ENCODE measurements around the gene CRYGN. TPM values are rescaled to one million over a fixed set of nuclear protein-coding genes. Genes with fewer than 3 reads are reported as not detected.

The CRYGN gene
- total RNA-seq, 1 donor from 2014 or later: not detected

DNA sequence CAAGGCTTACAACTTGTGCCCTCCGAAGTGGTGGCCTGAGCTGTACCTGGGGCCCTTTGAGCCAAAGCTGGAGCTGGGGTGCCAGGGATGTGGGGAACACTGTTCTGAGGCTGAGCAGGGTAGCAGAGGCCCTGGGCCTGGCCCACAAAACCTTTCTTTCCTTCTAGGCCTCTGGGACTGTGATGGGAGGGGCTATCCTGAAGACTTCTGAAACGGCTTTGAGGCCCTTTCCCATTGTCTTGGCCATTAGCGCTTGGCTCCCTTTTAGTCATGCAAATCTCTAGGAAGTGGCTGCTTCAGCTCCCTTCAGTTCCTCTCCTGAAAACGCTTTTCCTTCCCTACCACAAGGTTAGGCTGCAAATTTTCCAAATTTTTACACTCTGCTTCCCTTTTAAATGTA, 16.8 kb upstream of the CRYGN start:
- no peak overlapping the region for H3K27ac ChIP-seq
- H3K4me3 ChIP-seq: no peak overlapping the region
- TF ChIP-seq POLR2A (IDR thresholded peaks at IDR 0.05) (no peak), POLR2AphosphoS5 (IDR thresholded peaks at IDR 0.05; ENCODE audit: insufficient read depth in 1 of 2, low read depth in 1 of 2) (no peak)
- TF ChIP-seq, protein P1, sequence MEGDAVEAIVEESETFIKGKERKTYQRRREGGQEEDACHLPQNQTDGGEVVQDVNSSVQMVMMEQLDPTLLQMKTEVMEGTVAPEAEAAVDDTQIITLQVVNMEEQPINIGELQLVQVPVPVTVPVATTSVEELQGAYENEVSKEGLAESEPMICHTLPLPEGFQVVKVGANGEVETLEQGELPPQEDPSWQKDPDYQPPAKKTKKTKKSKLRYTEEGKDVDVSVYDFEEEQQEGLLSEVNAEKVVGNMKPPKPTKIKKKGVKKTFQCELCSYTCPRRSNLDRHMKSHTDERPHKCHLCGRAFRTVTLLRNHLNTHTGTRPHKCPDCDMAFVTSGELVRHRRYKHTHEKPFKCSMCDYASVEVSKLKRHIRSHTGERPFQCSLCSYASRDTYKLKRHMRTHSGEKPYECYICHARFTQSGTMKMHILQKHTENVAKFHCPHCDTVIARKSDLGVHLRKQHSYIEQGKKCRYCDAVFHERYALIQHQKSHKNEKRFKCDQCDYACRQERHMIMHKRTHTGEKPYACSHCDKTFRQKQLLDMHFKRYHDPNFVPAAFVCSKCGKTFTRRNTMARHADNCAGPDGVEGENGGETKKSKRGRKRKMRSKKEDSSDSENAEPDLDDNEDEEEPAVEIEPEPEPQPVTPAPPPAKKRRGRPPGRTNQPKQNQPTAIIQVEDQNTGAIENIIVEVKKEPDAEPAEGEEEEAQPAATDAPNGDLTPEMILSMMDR (IDR thresholded peaks at IDR 0.05): no peak
- no peaks in the 10 kb centered on the region for H3K36me3 ChIP-seq
- no peaks in the 10 kb centered on the region for H3K9me3 ChIP-seq
- no peak for DNase-seq (ENCODE audit: extremely low spot score in 2 of 2)
- intact Hi-C loops (cut with DNase I): no loop called here
- H3K4me1 ChIP-seq: peaks cover 27% of the 10 kb centered on the region
- H3K27me3 ChIP-seq: no peaks in the 10 kb centered on the region

DNA sequence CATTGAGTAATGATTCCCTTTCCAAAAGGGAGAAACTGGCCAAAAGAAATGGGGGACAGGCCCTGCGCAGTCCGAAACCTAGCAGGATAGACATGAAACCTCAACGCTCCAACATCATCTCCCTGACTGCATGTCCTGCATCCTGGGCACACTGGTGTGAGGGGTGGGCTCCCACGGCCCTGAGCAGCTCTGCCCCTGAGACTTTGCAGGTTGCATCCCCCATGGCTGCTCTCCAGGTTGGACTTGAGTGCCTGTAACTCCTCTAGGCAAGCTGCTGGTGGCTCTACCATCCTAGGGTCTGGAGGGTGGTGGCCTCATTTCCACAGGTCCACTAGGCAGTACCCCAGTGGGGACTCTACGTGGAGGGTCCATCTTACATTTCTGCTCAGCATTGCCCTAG, 16.3 kb upstream of the CRYGN start:
- no peaks in the 10 kb centered on the region for H3K27me3 ChIP-seq
- H3K36me3 ChIP-seq: no peaks in the 10 kb centered on the region
- no peak overlapping the region for H3K4me3 ChIP-seq
- H3K27ac ChIP-seq: no peak overlapping the region
- TF ChIP-seq, protein P1 (IDR thresholded peaks at IDR 0.05): no peak
- TF ChIP-seq POLR2A (IDR thresholded peaks at IDR 0.05) (no peak), POLR2AphosphoS5 (IDR thresholded peaks at IDR 0.05; ENCODE audit: insufficient read depth in 1 of 2, low read depth in 1 of 2) (no peak)
- intact Hi-C loops (cut with DNase I): no loop called here
- no peaks in the 10 kb centered on the region for H3K9me3 ChIP-seq
- no peak for DNase-seq (ENCODE audit: extremely low spot score in 2 of 2)
- peaks cover 24% of the 10 kb centered on the region for H3K4me1 ChIP-seq

DNA sequence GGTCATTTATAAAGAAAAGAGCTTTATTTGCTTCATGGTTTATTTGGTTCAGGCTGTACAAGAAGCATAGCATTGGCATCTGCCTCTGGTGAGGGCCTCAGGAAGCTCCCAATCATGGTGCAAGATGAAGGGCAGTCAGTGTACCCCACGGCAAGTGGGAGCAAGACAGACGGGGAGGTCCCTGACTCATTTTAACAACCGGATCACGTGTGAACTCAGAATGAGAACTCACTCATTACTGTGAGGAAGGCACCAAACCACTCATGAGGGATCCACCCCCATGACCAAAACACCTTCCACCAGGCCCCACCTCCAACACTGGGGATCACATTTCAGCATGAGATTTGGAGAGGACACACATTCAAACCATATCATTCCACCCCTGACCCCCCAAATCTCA, 15.7 kb upstream of the CRYGN start:
- intact Hi-C loops (cut with DNase I): no loop called here
- DNase-seq (ENCODE audit: extremely low spot score in 2 of 2): peak in 1 of 2 donors; percentile 76
- H3K27ac ChIP-seq: no peak overlapping the region
- no peaks in the 10 kb centered on the region for H3K27me3 ChIP-seq
- no peaks in the 10 kb centered on the region for H3K9me3 ChIP-seq
- H3K4me1 ChIP-seq: peaks cover 18% of the 10 kb centered on the region
- no peak for TF ChIP-seq POLR2A (IDR thresholded peaks at IDR 0.05)
- no peak for TF ChIP-seq POLR2AphosphoS5 (IDR thresholded peaks at IDR 0.05; ENCODE audit: insufficient read depth in 1 of 2, low read depth in 1 of 2)
- TF ChIP-seq, protein P1 (IDR thresholded peaks at IDR 0.05): no peak
- no peak overlapping the region for H3K4me3 ChIP-seq
- H3K36me3 ChIP-seq: no peaks in the 10 kb centered on the region

DNA sequence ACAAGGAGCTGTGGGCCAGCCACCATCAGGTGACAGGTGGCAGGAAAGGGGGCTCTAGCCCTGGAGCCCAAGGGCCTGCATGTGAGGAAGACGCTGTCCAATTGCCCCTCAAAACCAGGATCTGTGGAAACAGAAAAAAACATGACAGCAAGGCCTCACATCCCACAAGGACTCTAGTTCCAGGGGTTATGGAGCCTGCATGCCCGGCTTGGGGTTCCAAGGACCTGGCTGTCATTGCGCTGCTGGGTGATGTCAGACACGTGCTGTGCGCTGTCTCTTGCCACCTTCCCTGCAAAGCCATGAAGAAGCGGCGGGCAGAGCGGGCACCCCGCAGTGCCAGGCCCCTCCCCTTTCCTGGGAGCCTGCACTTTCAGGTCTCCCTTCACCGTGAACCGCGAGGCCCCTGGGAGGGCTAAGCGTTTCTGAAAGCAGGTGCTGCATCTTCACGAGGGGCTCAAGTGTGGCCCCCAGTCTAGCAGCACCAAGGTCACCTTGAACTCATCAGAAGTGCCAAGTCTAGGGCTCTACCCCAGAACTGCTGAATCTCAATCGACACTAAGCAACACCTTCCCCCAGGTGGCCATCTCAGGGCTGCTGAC, 15.1 kb upstream of the CRYGN start:
- Histone ChIP-seq H3K9me3 (no peaks in the 10 kb centered on the region), H3K4me3 (no peak overlapping the region), H3K4me1 (peaks cover 11% of the 10 kb centered on the region), H3K36me3 (no peaks in the 10 kb centered on the region), H3K27ac (no peak overlapping the region), H3K27me3 (no peaks in the 10 kb centered on the region)
- peak in 1 of 2 donors; percentile 88 for DNase-seq (ENCODE audit: extremely low spot score in 2 of 2)
- TF ChIP-seq POLR2A (IDR thresholded peaks at IDR 0.05): no peak
- TF ChIP-seq, protein P1 (IDR thresholded peaks at IDR 0.05): no peak
- intact Hi-C loops (cut with DNase I): no loop called here

DNA sequence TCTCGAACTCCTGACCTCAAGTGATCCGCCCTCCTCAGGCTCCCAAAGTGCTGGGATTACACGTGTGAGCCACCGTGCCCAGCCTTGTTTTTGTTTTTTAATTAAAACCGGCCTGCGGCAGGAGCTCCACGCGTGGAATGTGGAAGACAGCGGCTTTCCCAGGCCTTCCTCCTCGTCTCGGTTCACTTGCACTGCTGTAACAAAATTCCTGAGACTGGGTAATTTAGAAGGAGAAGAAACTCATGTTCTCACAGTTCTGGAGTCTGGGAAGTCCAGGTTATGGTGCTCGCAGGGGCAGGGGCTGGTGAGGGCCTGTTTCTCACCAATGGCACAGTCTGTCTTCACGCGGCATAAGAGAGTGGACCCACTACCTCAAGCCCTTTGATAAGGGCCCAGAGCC, 14.4 kb upstream of the CRYGN start:
- Histone ChIP-seq H3K9me3 (no peaks in the 10 kb centered on the region), H3K4me3 (no peak overlapping the region), H3K4me1 (peaks cover 4% of the 10 kb centered on the region), H3K27ac (no peak overlapping the region), H3K36me3 (no peaks in the 10 kb centered on the region), H3K27me3 (no peaks in the 10 kb centered on the region)
- no peak for DNase-seq (ENCODE audit: extremely low spot score in 2 of 2)
- intact Hi-C loops (cut with DNase I): no loop called here
- TF ChIP-seq POLR2A (IDR thresholded peaks at IDR 0.05) (no peak), POLR2AphosphoS5 (IDR thresholded peaks at IDR 0.05; ENCODE audit: insufficient read depth in 1 of 2, low read depth in 1 of 2) (no peak)
- TF ChIP-seq, protein P1 (IDR thresholded peaks at IDR 0.05): no peak
